GM18502 (cell line): ENCODE measurements around the gene DCTN4.
"Not testable (repeated sequence)": the region's sequence is repeated elsewhere in the genome, so short reads cannot be mapped to it uniquely, and the experiment has no call there.

Source experiments
- ATAC-seq: cut with Tn5 transposase; IDR thresholded peaks from one replicate; pipeline ENCODE4 v1.9.1; 2021; ENCODE audit warnings: mild to moderate bottlenecking; ENCODE audit not compliant: unreplicated experiment, poor library complexity

The DCTN4 gene

DNA sequence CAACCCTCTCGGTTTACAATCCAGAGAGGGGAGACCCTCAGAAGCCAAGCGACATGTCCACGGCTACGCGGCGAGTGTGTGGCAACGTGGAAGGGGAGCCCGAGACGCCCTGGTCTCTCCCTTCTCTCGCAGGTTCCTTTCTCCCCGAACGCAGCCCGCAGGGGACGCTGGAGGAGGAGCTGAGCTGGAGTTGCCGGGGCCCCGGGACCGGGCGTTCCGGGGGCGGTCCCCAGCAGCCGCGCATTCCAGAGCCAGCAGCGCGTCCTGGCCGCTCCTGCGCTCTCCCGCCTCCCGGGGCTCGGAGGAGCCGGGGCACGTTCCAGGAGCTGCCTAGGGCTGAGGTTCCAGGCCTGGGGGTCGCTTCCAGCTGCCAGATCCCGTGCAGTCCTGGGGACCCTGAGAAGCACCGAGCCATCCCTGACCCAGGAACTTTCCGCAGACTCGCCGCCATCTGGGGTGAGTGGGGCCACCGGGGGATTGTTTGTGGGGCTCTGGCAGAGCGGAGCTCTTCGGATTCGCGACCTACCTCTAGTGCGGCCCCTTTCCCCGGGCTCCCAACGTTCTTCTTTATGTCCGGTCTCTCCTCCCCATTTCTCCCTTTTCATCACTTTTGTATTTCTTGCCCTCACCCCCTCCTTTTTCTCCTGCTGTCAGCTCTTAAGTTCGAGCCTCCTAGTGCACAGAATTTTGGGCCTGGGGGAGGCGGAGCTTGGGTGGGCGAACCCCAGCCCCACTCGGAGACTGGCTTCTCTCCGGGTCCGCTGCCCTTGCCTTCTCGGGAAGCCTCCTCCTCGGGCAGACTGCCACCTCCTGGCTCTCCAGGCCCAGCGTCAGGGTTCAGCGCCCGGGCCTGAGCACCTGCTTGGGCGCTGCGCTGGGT, 19.9 kb upstream of the DCTN4 start, which contains the start of gene SMIM3:
TSS of gene SMIM3 (plus strand) at position 241 of the 880 bp plus-strand sequence. CDS start 16,684 bp downstream, outside the sequence.
- peak; percentile 34 for ATAC-seq

DNA sequence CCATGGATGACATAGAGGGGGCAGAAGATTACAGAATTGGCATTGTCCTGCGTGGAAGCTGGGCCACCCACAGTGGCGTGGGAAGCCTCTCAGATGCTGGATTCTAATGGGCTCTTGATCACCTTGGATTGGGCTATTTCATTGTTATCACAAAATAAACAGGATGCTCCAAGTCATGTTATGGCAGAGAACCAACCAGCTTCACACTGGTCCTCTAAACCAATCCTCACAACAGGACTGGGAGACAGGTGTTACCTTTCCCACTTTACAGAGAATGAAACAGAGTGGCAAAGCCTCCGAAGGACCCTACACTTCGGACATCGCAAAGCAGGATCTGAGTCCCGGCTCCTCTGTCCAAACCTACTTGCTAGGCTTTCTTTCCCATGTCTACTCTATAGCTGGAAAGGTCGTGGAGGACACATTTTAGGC, 19.3 kb upstream of the DCTN4 start:
- ATAC-seq = no peak

- no peak for ATAC-seq
These were observed 18.9 kb upstream of the DCTN4 start for GRCh38 chr5:150777685-150778084.

- ATAC-seq = no peak
These were observed 15.3 kb upstream of the DCTN4 start for GRCh38 chr5:150774145-150774544.

DNA sequence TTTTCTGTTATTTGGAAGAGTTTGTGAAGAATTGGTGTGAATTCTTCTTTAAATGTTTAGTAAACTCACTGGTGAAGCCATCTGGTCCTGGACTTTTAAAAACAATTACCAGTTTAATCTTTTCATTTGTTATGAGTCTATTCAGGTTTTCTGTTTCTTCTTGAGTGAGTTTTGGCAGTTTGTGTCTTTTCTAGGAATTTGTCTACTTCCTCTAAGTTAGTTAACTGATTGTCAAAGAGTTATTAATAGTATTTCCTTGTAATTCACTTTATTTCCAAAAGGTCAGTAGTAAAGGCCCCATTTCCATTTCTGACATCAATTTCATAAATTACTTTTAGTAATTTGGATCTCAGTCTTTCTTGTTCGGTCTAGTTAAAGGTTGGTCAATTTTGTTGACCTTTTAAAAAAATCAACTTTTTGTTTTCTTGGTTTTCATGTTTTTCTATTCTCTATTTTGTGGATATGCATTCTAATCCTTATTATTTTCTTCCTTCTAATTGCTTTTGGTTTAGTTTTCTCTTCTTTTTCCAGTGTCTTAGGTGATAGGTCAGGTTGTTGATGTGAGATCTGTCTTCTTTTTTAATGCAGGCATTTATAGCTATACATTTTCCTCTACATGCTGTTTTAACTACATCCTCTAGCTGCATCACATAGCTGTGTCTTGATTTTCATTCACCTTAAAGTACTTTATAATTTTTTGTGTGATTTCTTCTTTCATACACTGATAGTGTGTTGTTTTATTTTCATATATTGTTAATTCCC, 12.4 kb upstream of the DCTN4 start:
- no peak for ATAC-seq

GRCh38 chr5:150766251-150766650, 7.4 kb upstream of the DCTN4 start:
- no peak for ATAC-seq

DNA sequence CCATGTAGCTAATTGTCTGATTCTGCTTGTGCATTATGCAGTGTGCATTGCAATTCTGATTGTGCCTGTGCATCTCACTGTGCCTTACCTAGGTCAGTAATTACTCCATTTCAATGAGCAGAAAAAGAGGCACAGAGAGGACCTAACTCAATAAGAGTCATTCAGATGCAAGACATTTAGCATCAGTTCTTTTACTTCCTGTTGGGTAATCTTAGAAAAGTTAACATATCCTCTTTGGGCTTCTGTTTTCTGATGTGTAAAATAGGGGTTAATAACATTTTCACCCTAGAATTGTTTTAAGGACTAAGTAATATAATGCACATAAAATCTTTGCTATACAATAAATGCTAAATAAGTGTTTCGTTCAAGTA, 7.0 kb upstream of the DCTN4 start:
- no peak for ATAC-seq

DNA sequence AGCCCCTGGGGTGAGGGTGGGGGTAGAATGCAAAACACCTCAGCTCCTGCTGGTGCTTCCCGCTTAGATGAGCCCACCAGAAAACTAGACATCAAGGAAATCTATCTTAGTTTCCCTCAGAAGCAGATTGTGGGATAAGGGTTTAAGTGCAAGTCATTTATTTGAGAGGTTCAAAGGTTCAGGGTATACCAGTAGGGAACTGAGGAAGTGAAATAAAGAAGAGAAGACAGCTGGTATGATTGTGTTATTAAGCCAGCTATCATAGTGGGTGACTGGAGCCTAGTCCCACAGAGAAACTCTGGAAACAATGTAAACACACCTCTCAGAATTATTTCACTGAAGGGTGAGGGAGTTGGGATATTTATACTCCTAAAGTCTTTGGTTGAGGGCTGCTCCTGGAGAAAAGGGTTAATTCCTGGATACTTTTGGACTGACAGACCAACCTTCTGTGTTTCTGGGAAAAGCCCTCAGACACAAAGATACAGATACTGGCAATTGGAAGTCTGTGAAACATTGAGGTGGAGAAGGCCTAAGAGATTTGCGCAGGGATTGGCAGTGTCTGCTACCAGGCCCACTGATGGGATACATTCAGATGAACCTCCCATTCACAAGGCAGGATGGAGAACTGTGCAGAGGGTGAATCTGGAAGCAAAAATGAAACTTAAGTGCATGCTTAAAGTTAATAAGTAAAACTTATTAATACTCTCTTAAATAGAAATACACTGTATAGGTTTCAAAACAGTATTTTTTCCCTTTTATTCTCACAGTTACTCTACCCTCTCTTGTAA, 6.4 kb upstream of the DCTN4 start:
- ATAC-seq = no peak

DNA sequence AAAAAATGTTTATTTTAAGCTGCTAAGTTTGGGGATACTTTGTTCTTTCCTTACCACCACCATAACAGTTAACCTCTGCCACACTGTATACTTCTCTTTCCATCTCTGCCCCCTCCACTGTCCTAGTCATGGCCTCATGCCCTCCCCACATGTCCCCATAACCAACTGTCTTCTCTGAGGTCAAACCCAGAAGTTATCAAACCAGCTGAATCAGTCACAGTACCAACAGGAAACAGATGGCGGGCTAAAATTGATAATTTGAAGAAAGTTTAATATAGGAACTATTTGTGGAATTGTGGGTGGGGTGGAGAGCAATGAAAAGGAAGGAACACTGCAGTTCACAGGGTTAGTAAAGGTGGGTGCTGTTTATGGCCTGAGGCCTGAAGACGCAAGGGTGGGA, 5.7 kb upstream of the DCTN4 start:
- ATAC-seq = no peak

- ATAC-seq = no peak
These were observed 4.4 kb upstream of the DCTN4 start for GRCh38 chr5:150763023-150763769.

GRCh38 chr5:150762211-150762610, 3.4 kb upstream of the DCTN4 start:
- ATAC-seq = no peak

DNA sequence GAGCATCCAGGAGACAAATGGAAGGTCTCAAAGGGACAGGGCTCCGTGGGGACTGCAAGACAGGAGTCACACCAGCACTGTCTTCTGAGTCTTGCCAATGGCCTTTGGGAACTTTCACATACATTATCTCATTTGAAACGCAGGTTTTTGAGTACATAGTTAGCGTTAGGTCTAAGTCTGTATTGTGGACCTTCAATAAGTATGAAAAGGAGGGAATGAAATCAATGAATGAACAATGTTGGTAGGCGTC, 442 bp upstream of the DCTN4 start:
- no peak for ATAC-seq

DNA sequence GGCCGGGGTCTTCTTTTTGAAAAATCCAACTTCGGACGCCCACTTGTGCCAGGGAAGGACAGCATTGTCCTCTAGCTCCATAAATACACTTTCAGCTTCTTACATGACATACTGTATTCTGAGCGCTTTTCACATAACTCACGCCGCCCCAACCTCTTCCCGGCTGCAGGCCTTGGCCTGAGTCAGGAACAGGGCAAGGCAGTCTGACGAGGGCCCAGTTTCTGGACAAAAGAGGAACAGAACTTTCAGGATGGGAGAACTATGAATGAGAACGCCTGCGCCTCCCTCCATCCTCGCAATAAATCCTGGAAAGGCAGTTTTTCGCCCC, 650 bp downstream of the DCTN4 start:
- ATAC-seq = peak; percentile 29

DNA sequence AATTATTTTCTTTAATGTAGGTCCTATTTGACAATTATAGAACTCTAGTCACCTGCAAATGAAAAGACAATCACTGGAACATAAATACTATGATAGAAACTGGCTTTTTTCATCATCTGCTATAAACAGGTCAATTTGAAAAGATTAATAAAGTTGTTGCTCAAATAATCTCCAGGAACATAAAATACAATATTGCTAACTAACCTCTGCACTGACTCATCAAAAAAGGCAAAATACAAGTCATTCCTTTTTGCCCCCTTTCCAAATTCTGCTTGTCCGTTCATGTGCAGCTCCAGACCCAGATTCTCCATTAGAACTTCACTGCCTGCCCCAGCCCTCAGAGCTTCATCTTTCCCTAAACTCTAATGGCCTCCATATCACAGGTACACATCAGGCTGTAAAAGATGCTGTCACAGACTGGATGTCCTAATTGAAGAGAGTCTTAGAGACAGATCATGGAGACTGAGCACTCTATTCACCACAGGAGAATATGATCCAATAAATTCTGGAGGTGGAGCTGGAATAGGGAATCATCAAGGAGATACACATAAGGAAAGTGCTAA, 1.6 kb downstream of the DCTN4 start:
- ATAC-seq = no peak

DNA sequence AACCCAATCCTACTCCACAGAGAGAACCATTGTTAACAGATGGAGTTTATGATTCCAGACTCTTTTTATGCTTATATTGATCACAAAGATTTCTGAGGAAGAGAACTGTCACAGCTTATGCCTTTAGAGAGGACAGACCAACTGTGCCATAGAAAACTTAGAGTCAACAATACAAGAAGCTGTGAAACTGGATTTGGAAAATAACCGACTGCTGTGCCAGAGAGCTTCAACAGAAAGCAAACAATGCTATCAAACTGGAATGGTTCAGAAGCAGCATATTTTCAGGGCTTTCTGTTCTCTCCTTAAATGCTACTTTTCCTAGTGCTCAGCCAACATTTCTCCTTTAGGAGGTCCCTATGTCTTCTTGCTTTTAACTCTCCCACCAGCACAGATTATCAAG, 5.0 kb downstream of the DCTN4 start:
- ATAC-seq = no peak

- no peak for ATAC-seq
These were observed 5.4 kb downstream of the DCTN4 start for GRCh38 chr5:150753463-150753862.

DNA sequence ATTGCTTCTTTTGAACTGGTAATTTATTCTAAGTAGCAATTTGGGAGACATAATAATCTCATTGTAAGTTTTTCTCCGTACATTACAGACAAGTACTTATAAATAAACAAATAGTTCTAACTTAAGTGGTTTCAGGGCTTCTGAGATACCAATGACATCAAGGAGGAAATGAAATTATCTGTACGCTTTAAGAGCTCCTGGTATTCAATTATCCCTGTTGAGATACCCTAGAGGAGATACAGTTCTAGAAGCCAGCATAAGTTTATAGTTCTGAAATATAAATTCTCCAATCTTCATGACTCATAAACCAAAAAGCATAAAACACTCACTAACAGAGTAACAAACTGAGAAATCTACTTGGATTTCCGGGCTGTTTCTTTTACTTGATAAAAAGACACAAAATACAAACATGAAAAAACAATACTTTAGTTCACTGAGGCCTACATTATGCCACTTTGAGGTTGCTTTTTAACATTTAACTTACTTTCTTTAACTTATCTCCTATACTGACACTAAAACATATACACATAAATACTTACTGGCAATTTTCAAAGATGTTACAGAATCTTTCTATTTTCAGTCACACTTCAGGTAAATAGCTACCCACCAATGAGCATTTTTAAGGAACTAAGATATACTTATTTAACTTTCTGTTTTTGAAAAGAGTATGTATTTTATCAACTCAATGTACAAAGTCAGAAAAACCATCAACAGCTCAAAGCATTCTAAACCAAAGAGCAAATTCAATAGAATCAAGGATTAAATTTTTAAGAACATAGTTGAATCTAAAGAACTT, 7.5 kb downstream of the DCTN4 start:
- ATAC-seq = no peak

DNA sequence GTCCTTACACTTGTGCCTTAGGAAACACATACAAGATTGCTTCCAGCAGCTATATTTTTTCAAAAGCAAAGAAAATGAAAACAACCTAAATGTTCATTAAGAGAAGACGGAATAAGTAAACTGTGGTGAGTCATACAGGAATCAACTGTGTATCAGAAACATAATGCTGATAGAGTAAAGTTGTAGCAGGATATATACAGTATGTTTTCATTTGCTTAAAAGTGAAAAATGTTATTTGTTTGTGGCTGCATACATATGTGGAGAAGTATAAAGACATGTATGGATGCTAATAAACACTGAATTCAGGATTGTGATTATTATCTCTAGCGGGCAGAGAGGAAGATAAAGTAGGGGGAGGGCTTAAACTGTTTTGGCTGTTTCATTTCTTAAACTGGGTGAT, 8.3 kb downstream of the DCTN4 start:
- ATAC-seq = no peak

DNA sequence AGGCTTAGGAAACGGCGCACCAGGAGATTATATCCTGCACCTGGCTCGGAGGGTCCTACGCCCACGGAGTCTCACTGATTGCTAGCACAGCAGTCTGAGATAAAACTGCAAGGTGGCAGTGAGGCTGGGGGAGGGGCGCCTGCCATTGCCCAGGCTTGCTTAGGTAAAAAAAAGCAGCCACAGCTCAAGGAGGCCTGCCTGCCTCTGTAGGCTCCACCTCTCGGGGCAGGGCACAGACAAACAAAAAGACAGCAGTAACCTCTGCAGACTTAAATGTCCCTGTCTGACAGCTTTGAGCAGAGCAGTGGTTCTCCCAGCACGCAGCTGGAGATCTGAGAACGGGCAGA, 15.7 kb downstream of the DCTN4 start:
- not testable (repeated sequence) for ATAC-seq
